WTC11 (cell line): ENCODE data around the gene CCSER2. TPM values are rescaled to one million over a fixed set of nuclear protein-coding genes. Genes with fewer than 3 reads are reported as not detected.

ENCODE experiments used
- ATAC-seq: fragments of 200-7000 bp; cut with Tn5 transposase; 2 replicates; pipeline ENCODE4 v1.10.0; 2021; ENCODE audit warnings: mild to moderate bottlenecking, moderate library complexity
- CTCF ChIA-PET: fragments of 300-600 bp; sonication (Branson Sonifier 250); formaldehyde crosslinking; loops from one replicate; lab custom pipeline; 2021; ENCODE audit warnings: antibody characterized with exemption; lab: Charles Lee
- POLR2A ChIA-PET: fragments of 350-600 bp; sonication (Branson Sonifier 250); formaldehyde crosslinking; loops from one replicate; lab custom pipeline; 2021; ENCODE audit warnings: antibody characterized with exemption; lab: Charles Lee
- DNase-seq: peaks from one replicate; pipeline ENCODE4 v3.0.0; 2021; ENCODE audit warnings: low spot score
- H3K27ac Mint-ChIP-seq: 2 replicates; pipeline ENCODE4 v1.8.0; 2021; ENCODE audit warnings: mixed read lengths
- H3K27me3 Mint-ChIP-seq: 2 replicates; pipeline ENCODE4 v1.8.0; 2021; ENCODE audit warnings: low read depth, mild to moderate bottlenecking, moderate library complexity, mixed read lengths
- H3K36me3 Mint-ChIP-seq: 2 replicates; pipeline ENCODE4 v1.8.0; 2021; ENCODE audit warnings: mixed read lengths
- H3K4me1 Mint-ChIP-seq: 2 replicates; pipeline ENCODE4 v1.8.0; 2022; ENCODE audit warnings: mixed read lengths
- H3K4me3 Mint-ChIP-seq: 2 replicates; pipeline ENCODE4 v1.8.0; 2021; ENCODE audit warnings: mild to moderate bottlenecking, moderate library complexity, mixed read lengths
- H3K9me3 Mint-ChIP-seq: 2 replicates; pipeline ENCODE4 v1.8.0; 2021; ENCODE audit warnings: mixed read lengths
- ATF3 ChIP-seq: sonication (generic); formaldehyde crosslinking; conservative IDR thresholded peaks from 2 replicates; pipeline ENCODE4 v1.8.1; 2022; ENCODE audit warnings: mild to moderate bottlenecking, missing genetic modification reagents
- CTCF ChIP-seq: fragments of 200-600 bp; IDR thresholded peaks from 2 replicates; pipeline ENCODE4 v1.8.0; 2022; ENCODE audit warnings: antibody characterized with exemption
- E2F5 ChIP-seq: sonication (generic); formaldehyde crosslinking; IDR thresholded peaks from 2 replicates; pipeline ENCODE4 v1.8.1; 2022; ENCODE audit warnings: mild to moderate bottlenecking, moderate library complexity, missing genetic modification reagents
- EMX1 ChIP-seq: fragments of 250-450 bp; sonication (Bioruptor Pico); IDR thresholded peaks from 2 replicates; pipeline ENCODE4 v1.8.0; 2021; ENCODE audit warnings: mild to moderate bottlenecking
- ERG ChIP-seq: fragments of 250-450 bp; sonication (Bioruptor Pico); IDR thresholded peaks from 2 replicates; pipeline ENCODE4 v1.8.0; 2021; ENCODE audit warnings: mild to moderate bottlenecking
- GABPB1 ChIP-seq: sonication (generic); formaldehyde crosslinking; IDR thresholded peaks from 2 replicates; pipeline ENCODE4 v1.8.1; 2023; ENCODE audit warnings: mild to moderate bottlenecking, missing genetic modification reagents
- GTF2I ChIP-seq: fragments of 250-450 bp; sonication (Bioruptor Pico); conservative IDR thresholded peaks from 2 replicates; pipeline ENCODE4 v1.4.0; 2021; ENCODE audit warnings: mild to moderate bottlenecking
- KAT7 ChIP-seq: sonication (generic); formaldehyde crosslinking; IDR thresholded peaks from 2 replicates; pipeline ENCODE4 v1.8.1; 2023; ENCODE audit warnings: missing genetic modification reagents, mild to moderate bottlenecking, borderline replicate concordance
- MXD4 ChIP-seq: fragments of 250-450 bp; sonication (Bioruptor Pico); IDR thresholded peaks from 2 replicates; pipeline ENCODE4 v1.8.0; 2021; ENCODE audit warnings: mild to moderate bottlenecking, moderate library complexity, borderline replicate concordance
- NFATC4 ChIP-seq: fragments of 250-450 bp; sonication (Bioruptor Pico); IDR thresholded peaks from 2 replicates; pipeline ENCODE4 v1.9.0; 2021; ENCODE audit warnings: mild to moderate bottlenecking
- NFE2L1 ChIP-seq: sonication (generic); formaldehyde crosslinking; IDR thresholded peaks from 2 replicates; pipeline ENCODE4 v1.8.1; 2023; ENCODE audit warnings: missing genetic modification reagents
- NR3C1 ChIP-seq: sonication (generic); formaldehyde crosslinking; conservative IDR thresholded peaks from 2 replicates; pipeline ENCODE4 v1.8.1; 2023; ENCODE audit warnings: low read depth, mild to moderate bottlenecking, missing genetic modification reagents
- OVOL2 ChIP-seq: fragments of 250-450 bp; sonication (Bioruptor Pico); IDR thresholded peaks from 2 replicates; pipeline ENCODE4 v1.9.0; 2021; ENCODE audit warnings: mild to moderate bottlenecking, borderline replicate concordance
- RORB ChIP-seq: fragments of 250-450 bp; sonication (Bioruptor Pico); IDR thresholded peaks from 2 replicates; pipeline ENCODE4 v1.9.0; 2021; ENCODE audit warnings: mild to moderate bottlenecking
- SMAD4 ChIP-seq: sonication (generic); formaldehyde crosslinking; IDR thresholded peaks from 2 replicates; pipeline ENCODE4 v1.8.0; 2022; ENCODE audit warnings: mild to moderate bottlenecking, missing genetic modification reagents
- SP1 ChIP-seq: sonication (generic); formaldehyde crosslinking; conservative IDR thresholded peaks from 2 replicates; pipeline ENCODE4 v1.8.1; 2022; ENCODE audit warnings: missing genetic modification reagents
- ZNF317 ChIP-seq: sonication (generic); formaldehyde crosslinking; IDR thresholded peaks from 2 replicates; pipeline ENCODE4 v1.8.1; 2023; ENCODE audit warnings: low read depth, mild to moderate bottlenecking, moderate library complexity, missing genetic modification reagents, borderline replicate concordance
- ZNF423 ChIP-seq: fragments of 250-450 bp; sonication (Bioruptor Pico); IDR thresholded peaks from 2 replicates; pipeline ENCODE4 v2.1.2; 2022; ENCODE audit warnings: mild to moderate bottlenecking, moderate library complexity
- ZNF512 ChIP-seq: sonication (generic); formaldehyde crosslinking; IDR thresholded peaks from 2 replicates; pipeline ENCODE4 v1.8.1; 2022; ENCODE audit warnings: missing genetic modification reagents, borderline replicate concordance
- ZSCAN18 ChIP-seq: fragments of 250-450 bp; sonication (Bioruptor Pico); IDR thresholded peaks from 2 replicates; pipeline ENCODE4 v2.1.2; 2022; ENCODE audit warnings: mild to moderate bottlenecking, moderate library complexity
- total RNA-seq: library from RNA; stranded (reverse); gene quantifications from 3 replicates; pipeline ENCODE4 v1.2.3, GENCODE V29; 2021

CCSER2 gene
- total RNA-seq, 1 experiment from 2014 or later: 30.6 TPM

- no peak for TF ChIP-seq CTCF
Measured at GRCh38 chr10:84546609-84547008, 218.2 kb downstream of the CCSER2 start (continued).

GRCh38 chr10:84547616-84548015 is 219.2 kb downstream of the CCSER2 start:
- TF ChIP-seq ZNF423 (no peak), ERG (CRISPR knock-in tag) (no peak), SP1 (no peak), ZNF512 (CRISPR knock-in tag) (no peak), RORB (CRISPR knock-in tag) (no peak), NFATC4 (CRISPR knock-in tag) (no peak), SMAD4 (no peak), ZSCAN18 (CRISPR knock-in tag) (no peak), CTCF (no peak), ATF3 (no peak), NR3C1 (CRISPR knock-in tag) (no peak), KAT7 (CRISPR knock-in tag) (no peak), OVOL2 (CRISPR knock-in tag) (no peak), ZNF317 (no peak), E2F5 (CRISPR knock-in tag) (no peak), MXD4 (CRISPR knock-in tag) (no peak), GTF2I (CRISPR knock-in tag) (no peak), GABPB1 (no peak), NFE2L1 (CRISPR knock-in tag) (no peak), EMX1 (no peak)
- TF ChIP-seq, all 79 proteins: peak for 0
- Mint-ChIP-seq H3K36me3 (no peaks in the 10 kb centered on the region), H3K4me3 (no peak overlapping the region), H3K27me3 (no peaks in the 10 kb centered on the region; the same call in 1 of the 2 replicates), H3K9me3 (no peaks in the 10 kb centered on the region), H3K27ac (no peak overlapping the region), H3K4me1 (peaks cover 10% of the 10 kb centered on the region)
- ATAC-seq (no peak), DNase-seq (no peak)
- ChIA-PET CTCF (interaction anchor here (1.0 to 4.3 kb wide), 8 partner anchors 11 to 290 kb away, joined by 3 to 43 read pairs (median 6); no protein-coding TSS in a partner anchor), POLR2A (no interaction called here)
